HG03342 (cell line): ENCODE results near the gene FZD10.

ENCODE experiments used
- ATAC-seq: cut with Tn5 transposase; IDR thresholded peaks from one replicate; pipeline ENCODE4 v1.9.1; 2021; ENCODE audit warnings: mild to moderate bottlenecking, moderate library complexity; ENCODE audit not compliant: unreplicated experiment

The FZD10 gene

GRCh38 chr12:130202201-130202600, 39.9 kb downstream of the FZD10 start:
- ATAC-seq = no peak

- no peak for ATAC-seq
Observed at GRCh38 chr12:130203151-130203550, 40.9 kb downstream of the FZD10 start.

- ATAC-seq = no peak
Observed at GRCh38 chr12:130204541-130204953, 42.3 kb downstream of the FZD10 start.

- no peak for ATAC-seq
Observed at GRCh38 chr12:130205495-130205894, 43.2 kb downstream of the FZD10 start.

- no peak for ATAC-seq
Observed at GRCh38 chr12:130212384-130212989, 50.2 kb downstream of the FZD10 start.

GRCh38 chr12:130213249-130213648, 51.0 kb downstream of the FZD10 start:
- no peak for ATAC-seq

- ATAC-seq = no peak
Observed at GRCh38 chr12:130214686-130215395, 52.6 kb downstream of the FZD10 start.
